Mucosa of rectum (tissue), 2 donors: Measurements from ENCODE around the gene SCAND1.
"Not testable (repeated sequence)": the region's sequence is repeated elsewhere in the genome, so short reads cannot be mapped to it uniquely, and the experiment has no call there.

Experiments
- H3K27ac ChIP-seq, 2 donors: one replicate each; pipeline ENCODE4 v1.7.0; 2013; ENCODE audit warnings: inconsistent platforms in 2 of 2, low read depth in 2 of 2, low read length in 2 of 2
- H3K27me3 ChIP-seq, 2 donors: one replicate each; pipeline ENCODE4 v1.7.0; 2013; ENCODE audit warnings: low read length in 2 of 2; ENCODE audit not compliant: control insufficient read depth in 2 of 2, insufficient read depth in 2 of 2
- H3K36me3 ChIP-seq, 2 donors: one replicate each; pipeline ENCODE4 v1.7.0; 2013; ENCODE audit warnings: low read length in 2 of 2; ENCODE audit not compliant: control insufficient read depth in 2 of 2, insufficient read depth in 2 of 2
- H3K4me1 ChIP-seq, 2 donors: one replicate each; pipeline ENCODE4 v1.7.0; 2013; ENCODE audit warnings: low read length in 2 of 2, mild to moderate bottlenecking in 1 of 2; ENCODE audit not compliant: control insufficient read depth in 2 of 2, insufficient read depth in 2 of 2
- H3K4me3 ChIP-seq, 2 donors: one replicate each; pipeline ENCODE4 v1.7.0; 2013; ENCODE audit warnings: low read length in 2 of 2
- H3K9ac ChIP-seq, 2 donors: one replicate each; pipeline ENCODE4 v1.7.0; 2013; ENCODE audit warnings: low read length in 2 of 2, low read depth in 1 of 2, mild to moderate bottlenecking in 1 of 2
- H3K9me3 ChIP-seq, 2 donors: one replicate each; pipeline ENCODE4 v1.7.0; 2013; ENCODE audit warnings: low read length in 2 of 2; ENCODE audit not compliant: control insufficient read depth in 2 of 2
- donor health status: healthy.
- donor health status: Normal muscosa, but diverticular disease.

Gene SCAND1

GRCh38 chr20:35963878-35964277 is 9.6 kb upstream of the SCAND1 start:
- H3K9me3 ChIP-seq, result no peaks in the 10 kb centered on the region
- no peak overlapping the region for H3K4me3 ChIP-seq
- H3K27ac ChIP-seq, result no peak overlapping the region
- no peaks in the 10 kb centered on the region for H3K36me3 ChIP-seq
- no peaks in the 10 kb centered on the region for H3K27me3 ChIP-seq
- no peaks in the 10 kb centered on the region for H3K4me1 ChIP-seq
- no peak overlapping the region for H3K9ac ChIP-seq

GRCh38 chr20:35959291-35959690 is 5.0 kb upstream of the SCAND1 start:
- H3K27ac ChIP-seq, H3K9me3 ChIP-seq, H3K4me3 ChIP-seq, H3K36me3 ChIP-seq, H3K27me3 ChIP-seq, H3K4me1 ChIP-seq, H3K9ac ChIP-seq: not testable (repeated sequence)

GRCh38 chr20:35956616-35957015 is 2.3 kb upstream of the SCAND1 start:
- Histone ChIP-seq H3K4me3 (no peak overlapping the region), H3K36me3 (no peaks in the 10 kb centered on the region), H3K27me3 (no peaks in the 10 kb centered on the region), H3K4me1 (peaks cover 19 to 21% of the 10 kb centered on the region in 2 donors), H3K9ac (no peak overlapping the region), H3K27ac (no peak overlapping the region), H3K9me3 (no peaks in the 10 kb centered on the region)

GRCh38 chr20:35954907-35955251 is 577 bp upstream of the SCAND1 start:
- H3K4me3 ChIP-seq, result peak overlapping the region; percentile 96
- H3K9ac ChIP-seq, result peak overlapping the region; percentile 94 to 100
- H3K36me3 ChIP-seq, result no peaks in the 10 kb centered on the region
- peak overlapping the region; percentile 99 for H3K27ac ChIP-seq
- H3K9me3 ChIP-seq, result no peaks in the 10 kb centered on the region
- H3K4me1 ChIP-seq, result peaks cover 19 to 21% of the 10 kb centered on the region in 2 donors
- no peaks in the 10 kb centered on the region for H3K27me3 ChIP-seq

- H3K9ac ChIP-seq, result peak overlapping the region; percentile 97 to 100
- peaks cover 19 to 24% of the 10 kb centered on the region in 2 donors for H3K4me1 ChIP-seq
- H3K9me3 ChIP-seq, result no peaks in the 10 kb centered on the region
- H3K27me3 ChIP-seq, result no peaks in the 10 kb centered on the region
- H3K36me3 ChIP-seq, result no peaks in the 10 kb centered on the region
- peak overlapping the region; percentile 96 for H3K4me3 ChIP-seq
- H3K27ac ChIP-seq, result peak overlapping the region; percentile 99
These were observed 709 bp downstream of the SCAND1 start for GRCh38 chr20:35953387-35954199.

- Histone ChIP-seq H3K9me3 (no peaks in the 10 kb centered on the region), H3K36me3 (peaks cover under 1 to 3% of the 10 kb centered on the region in 2 donors), H3K9ac (peak overlapping the region; percentile 97 to 100), H3K27me3 (no peaks in the 10 kb centered on the region), H3K4me1 (peaks cover 19 to 24% of the 10 kb centered on the region in 2 donors), H3K4me3 (peak overlapping the region; percentile 96), H3K27ac (peak overlapping the region; percentile 99)
These were observed 1.6 kb downstream of the SCAND1 start for GRCh38 chr20:35952480-35953386.

DNA sequence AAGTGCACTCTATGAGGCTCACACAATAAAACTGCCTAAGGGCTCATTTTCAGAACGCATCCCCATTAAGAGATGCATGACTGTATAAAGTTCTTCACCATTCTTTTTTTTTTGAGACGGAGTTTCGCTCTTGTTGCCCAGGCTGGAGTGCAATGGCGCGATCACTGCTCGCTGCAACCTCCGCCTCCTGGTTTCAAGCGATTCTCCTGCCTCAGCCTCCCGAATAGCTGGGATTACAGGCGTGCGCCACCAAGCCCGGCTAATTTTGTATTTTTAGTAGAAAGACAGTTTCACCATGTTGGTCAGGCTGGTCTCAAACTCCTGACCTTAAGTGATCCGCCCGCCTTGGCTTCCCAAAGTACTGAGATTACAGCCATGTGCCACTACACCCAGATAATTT is 2.2 kb downstream of the SCAND1 start:
- H3K9ac ChIP-seq, H3K9me3 ChIP-seq, H3K36me3 ChIP-seq, H3K27ac ChIP-seq, H3K27me3 ChIP-seq, H3K4me3 ChIP-seq: not testable (repeated sequence)
- H3K4me1 ChIP-seq, result peaks cover 19 to 24% of the 10 kb centered on the region in 2 donors

- H3K4me3 ChIP-seq, result no peak overlapping the region
- peaks cover 6 to 12% of the 10 kb centered on the region in 2 donors for H3K36me3 ChIP-seq
- H3K27me3 ChIP-seq, result no peaks in the 10 kb centered on the region
- H3K9me3 ChIP-seq, result no peaks in the 10 kb centered on the region
- no peak overlapping the region for H3K27ac ChIP-seq
- peaks cover 14 to 19% of the 10 kb centered on the region in 2 donors for H3K4me1 ChIP-seq
- no peak overlapping the region for H3K9ac ChIP-seq
These were observed 4.2 kb downstream of the SCAND1 start for GRCh38 chr20:35950093-35950492.

DNA sequence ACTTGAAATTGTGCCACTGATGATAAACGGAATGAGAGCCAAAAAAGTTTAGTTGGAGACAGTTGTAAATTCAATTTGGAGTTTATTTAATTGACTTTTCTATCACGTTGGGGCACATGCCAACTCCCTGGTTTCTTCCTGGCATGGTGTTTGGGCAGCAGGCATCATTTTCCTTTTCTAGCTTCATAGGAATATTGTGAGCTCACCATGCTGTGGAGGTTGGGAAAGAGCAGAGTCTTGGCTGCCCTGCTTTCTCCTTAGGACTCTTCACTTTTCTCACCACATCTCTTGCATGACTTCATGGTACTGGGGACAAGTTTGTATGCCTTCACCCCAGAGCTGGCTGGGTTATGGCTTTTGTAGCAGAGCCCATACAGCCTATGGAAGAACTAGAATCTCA is 6.4 kb downstream of the SCAND1 start:
- no peak overlapping the region for H3K4me3 ChIP-seq
- H3K27ac ChIP-seq, result no peak overlapping the region
- H3K27me3 ChIP-seq, result no peaks in the 10 kb centered on the region
- H3K9me3 ChIP-seq, result no peaks in the 10 kb centered on the region
- no peak overlapping the region for H3K9ac ChIP-seq
- peaks cover 13 to 22% of the 10 kb centered on the region in 2 donors for H3K36me3 ChIP-seq
- H3K4me1 ChIP-seq, result peaks cover 9 to 13% of the 10 kb centered on the region in 2 donors

DNA sequence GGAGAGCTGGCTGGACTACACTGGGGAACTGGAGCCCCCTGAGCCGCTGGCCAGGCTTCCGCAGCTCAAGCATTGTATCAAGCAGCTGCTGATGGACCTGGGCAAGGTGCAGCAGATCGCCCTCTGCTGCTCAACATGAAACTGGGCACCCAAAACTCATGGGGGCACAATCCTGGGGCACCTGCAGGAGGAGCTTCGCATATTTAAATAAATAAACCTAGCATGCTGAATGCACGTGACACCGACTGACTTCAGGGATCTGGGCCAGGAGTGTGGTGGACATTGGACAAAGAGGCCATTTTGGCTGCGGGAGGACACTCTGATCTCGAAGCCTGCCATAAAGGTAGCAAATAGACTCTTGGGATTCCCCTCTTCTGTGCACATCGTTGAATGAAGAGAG is 6.8 kb downstream of the SCAND1 start:
- Histone ChIP-seq H3K4me3 (no peak overlapping the region), H3K27ac (no peak overlapping the region), H3K4me1 (peaks cover 4 to 8% of the 10 kb centered on the region in 2 donors), H3K27me3 (no peaks in the 10 kb centered on the region), H3K9me3 (no peaks in the 10 kb centered on the region), H3K36me3 (peaks cover 13 to 22% of the 10 kb centered on the region in 2 donors), H3K9ac (no peak overlapping the region)
